Stimulated activated CD8-positive, alpha-beta memory T cell treated with anti-CD3 and anti-CD28 coated beads, Interleukin-15, amount 100 ng/mL, for 48 hours (primary cell): ENCODE results near the gene PPP2R5D.
"Not testable (repeated sequence)": the region's sequence is repeated elsewhere in the genome, so short reads cannot be mapped to it uniquely, and the experiment has no call there.

ENCODE experiments used
- DNase-seq, 2 donors: peaks; one replicate each; pipeline ENCODE4 v3.0.0-alpha.2; 2020; ENCODE audit warnings: low read depth in 2 of 2

Gene PPP2R5D

DNA sequence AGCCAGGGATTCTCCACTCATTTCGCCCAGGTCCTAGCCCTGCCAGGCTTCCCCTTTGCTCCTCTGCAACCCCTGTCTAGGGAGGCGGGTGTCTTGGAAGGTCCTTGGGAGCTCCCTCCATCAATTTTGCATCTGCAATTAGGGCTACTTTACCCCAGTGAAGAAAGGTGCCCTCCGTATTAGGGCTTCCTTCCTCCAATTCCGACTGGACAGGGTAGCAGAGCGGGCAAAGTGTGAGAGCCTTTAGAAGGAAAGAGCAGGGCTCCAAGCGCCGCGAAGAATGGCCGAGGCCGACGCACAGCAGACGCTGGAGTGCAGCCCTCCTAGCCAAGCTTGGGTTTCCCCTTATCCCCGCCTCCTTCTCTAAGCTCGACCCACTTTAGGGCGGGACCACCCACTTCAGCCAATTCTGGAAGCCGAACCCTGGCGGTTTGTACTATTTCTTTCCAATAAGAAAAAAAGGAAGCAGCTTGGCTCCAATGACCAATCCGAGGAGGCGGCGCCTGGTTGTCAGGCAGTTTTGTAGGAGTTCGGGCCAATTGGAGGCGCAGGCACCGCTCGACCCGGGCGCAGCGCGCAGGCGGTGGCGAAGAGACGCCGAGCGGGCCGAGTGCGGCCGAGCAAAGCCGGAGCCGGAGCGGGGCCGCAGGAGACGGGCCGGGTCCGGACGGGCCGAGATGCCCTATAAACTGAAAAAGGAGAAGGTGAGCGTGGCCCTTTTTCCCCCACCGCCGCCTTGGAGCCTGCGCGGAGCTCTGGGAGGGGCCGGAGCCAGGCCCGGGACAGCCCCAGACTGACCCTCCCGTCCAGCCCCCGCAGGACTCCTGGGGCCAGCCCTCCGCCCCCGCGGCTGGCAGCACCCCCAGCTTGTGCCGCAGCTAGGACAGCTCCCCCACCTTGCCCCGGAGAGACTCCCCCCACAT, at the start of gene PPP2R5D:
TSS of gene PPP2R5D (plus strand) at position 570 of the 923 bp plus-strand sequence. CDS start at position 678, 108 bp downstream.
- DNase-seq, result peak; percentile 94 to 95

DNA sequence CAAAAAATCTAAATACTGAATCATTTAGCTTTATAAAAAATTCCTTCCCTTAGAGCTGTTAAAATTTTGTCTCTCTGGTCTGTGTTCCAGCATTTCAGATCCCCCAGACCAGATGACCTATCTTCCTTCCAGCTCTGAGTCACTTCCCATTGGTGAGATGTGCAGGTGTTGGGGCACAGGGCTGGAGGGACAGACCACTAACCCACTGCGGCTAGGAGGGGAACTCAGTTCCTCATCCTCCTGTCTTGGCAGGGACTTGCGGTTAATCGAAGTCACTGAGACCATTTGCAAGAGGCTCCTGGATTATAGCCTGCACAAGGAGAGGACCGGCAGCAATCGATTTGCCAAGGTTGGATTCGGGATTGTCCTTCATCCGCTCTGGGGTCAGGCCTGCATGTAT, 49.0 kb upstream of the PPP2R5D start:
- DNase-seq, result no peak

DNA sequence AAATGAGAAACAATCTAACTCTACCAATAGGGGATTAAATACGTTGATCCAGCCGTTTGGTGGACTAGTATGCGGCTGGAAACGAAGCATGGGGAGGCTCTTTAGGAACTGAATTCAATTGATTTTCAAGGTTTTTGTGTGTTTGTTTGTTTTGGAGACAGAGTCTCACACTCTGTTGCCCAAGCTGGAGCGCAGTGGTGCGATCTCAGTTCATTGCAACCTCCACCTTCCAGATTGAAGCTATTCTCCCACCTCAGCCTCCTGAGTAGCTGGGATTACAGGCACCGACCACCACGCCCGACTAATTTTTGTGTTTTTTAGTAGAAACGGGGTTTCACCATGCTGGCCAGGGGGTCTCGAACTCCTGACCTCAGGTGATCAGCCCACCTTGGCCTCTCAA, 48.0 kb upstream of the PPP2R5D start:
- DNase-seq, result no peak

DNA sequence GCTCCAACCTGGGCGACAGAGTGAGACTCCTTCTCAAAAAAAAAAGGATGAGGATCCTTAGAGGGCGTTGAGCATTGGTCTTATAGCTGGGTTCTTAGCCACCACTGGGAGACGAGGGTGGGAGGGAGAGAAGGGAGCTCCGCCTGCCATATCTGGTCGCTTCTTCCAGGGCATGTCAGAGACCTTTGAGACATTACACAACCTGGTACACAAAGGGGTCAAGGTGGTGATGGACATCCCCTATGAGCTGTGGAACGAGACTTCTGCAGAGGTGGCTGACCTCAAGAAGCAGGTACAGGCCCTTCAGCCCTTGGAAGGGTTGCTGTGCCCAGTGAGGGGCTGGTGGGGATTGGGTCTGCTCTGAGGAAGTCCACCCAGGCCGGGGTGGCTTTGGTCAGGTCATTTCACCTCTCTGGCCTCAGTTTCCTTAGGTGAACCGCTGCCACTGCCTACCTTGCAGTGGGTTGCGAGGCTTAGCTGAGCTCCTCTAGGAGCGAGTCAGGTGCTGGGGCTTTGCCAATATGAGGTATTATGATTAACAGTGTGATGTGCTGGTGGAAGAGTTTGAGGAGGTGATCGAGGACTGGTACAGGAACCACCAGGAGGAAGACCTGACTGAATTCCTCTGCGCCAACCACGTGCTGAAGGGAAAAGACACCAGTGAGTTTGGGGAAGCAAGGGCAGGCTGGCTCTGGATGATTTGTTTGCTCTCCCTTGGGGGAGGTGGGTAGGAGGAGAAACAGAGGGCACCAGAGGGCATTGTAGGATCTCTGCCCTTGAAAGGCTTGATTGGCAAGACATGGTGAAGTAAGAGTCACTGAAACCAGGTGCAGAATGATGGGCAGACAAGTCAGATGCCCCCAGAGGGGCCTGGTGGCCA, 46.6 kb upstream of the PPP2R5D start:
- DNase-seq, result no peak

DNA sequence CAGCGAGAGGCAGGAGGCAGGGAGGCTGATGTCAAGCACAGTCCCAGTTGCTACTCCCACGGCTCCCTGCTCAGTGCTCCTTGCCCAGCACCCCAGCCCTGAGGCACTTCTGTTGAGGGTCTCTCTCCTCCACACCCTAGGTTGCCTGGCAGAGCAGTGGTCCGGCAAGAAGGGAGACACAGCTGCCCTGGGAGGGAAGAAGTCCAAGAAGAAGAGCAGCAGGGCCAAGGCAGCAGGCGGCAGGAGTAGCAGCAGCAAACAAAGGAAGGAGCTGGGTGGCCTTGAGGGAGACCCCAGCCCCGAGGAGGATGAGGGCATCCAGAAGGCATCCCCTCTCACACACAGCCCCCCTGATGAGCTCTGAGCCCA, 46.0 kb upstream of the PPP2R5D start:
- no peak for DNase-seq

DNA sequence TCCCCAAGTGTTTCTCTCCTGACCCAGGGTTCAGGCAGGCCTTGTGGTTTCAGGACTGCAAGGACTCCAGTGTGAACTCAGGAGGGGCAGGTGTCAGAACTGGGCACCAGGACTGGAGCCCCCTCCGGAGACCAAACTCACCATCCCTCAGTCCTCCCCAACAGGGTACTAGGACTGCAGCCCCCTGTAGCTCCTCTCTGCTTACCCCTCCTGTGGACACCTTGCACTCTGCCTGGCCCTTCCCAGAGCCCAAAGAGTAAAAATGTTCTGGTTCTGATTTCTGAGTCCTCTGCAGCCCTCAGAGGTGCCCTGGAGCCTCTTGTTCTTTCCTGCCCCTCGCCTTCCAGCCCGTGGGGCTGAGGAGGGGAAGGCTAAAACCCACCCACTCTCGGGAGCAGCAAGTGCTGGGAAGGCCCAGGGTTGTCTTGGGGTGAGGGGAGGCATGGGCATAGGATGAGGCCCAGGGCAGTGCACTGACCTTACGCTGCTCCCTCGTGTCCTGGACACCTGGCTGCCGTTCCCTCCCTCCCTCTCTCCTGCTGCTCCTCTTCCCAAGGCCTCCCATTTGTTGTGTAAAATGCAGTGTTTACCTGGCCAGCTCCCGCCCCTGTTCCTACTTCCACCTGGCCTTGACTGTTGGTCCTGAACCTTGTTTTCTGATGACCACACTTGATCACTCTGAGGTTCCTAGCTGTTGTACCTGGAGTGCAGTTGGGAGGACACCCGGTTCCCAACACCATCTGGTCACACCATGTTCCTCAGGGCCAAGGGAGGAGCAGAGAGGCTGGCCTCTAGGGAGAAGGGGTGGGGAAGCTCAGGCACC, 45.2 kb upstream of the PPP2R5D start:
- no peak for DNase-seq

DNA sequence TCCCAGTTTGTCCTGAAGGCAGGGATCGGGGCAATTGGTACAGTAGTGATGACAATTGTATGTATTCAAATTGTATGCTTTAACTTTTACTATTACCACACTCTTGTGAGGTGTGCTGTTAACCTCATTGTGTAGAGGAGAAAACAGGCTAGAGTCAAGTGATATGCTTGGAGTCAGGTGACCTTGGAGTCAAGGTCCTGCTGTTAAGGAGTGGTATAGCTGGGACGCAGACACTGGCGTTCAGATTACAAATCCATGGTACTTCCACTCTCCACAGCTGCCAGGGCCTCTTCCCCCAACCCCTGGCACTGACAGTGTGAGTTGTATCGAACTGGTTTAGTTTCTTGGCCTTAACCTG, 44.6 kb upstream of the PPP2R5D start:
- DNase-seq, result no peak

DNA sequence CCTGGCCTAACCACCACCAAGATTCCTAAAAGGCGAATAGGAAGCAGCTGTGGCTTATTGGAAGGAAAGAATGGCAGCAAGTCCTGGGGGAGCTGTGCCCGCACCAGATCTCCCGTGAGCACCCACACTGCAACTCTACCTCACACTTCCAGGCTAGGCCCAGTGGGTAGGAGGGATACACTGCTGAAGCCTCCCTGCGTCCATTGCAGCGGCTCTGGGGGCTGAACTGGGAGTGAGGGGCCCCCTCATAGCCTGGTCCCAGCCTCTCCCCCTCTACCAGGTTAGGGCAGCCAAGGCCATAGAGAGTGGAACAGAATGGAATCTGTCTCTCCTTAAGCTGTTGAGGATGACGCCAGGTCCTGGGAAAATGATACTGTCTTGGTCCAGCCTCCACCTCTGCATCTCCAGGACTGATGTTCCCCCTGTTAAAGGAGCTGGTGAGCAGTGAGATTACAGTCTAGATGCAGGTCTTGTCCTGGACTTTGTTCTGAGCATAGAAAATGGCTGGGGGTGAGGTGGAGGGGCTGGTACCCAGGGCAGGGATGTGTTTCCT, 43.8 kb upstream of the PPP2R5D start:
- no peak for DNase-seq

DNA sequence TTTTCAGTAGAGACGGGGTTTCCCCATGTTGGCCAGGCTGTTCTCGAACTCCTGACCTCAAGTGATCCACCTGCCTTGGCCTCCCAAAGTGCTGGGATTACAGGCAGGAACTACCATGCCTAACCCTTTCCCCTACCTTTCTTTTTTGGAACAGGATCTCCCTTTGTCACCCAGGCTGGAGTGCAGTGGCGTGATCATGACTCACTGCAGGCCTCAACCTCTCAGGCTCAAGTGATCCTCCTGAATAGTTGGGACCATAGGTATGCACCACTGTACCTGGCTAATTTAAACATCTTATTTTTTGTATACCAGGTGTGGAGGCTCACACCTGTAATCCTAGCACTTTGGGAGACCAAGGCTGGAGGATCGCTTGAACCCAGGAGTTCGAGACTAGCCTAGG, 43.0 kb upstream of the PPP2R5D start:
- not testable (repeated sequence) for DNase-seq

DNA sequence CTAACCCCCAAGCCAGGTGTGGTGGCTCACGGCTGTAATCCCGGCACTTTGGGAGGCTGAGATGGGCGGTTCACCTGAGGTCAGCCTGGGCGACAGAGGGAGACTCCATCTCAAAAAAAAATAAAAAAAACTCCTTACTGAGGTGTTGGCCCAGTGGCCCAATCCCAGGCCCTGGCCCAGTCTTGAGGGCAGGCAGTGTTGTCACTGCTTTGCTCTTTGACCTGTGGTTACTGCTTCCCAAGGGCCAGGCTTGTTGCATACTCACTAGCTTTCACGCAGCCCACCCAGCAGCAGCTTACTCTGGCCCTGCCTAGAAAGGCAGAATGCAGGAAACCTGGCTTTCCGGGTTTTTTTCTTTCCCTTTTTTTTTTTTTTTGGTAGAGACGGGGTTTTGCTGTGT, 41.9 kb upstream of the PPP2R5D start:
- DNase-seq, result no peak

DNA sequence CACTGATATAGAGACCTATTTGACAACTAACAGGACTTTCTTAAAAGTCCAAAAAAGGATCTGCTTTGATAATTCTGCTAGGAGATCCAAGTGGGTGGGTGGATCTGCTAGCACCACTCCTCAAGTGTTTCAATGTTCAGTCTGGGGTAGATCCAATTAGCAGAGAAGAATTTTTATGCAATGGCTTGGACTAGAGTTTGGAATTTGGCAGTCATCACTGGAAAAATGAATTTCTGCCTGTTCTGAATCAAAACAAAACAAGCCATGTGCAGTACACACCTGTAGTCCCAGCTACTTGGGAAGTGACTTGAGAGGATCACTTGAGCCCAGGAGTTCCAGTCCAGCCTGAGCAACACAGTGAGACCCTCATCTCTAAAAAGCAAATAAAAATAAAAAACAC, 36.4 kb upstream of the PPP2R5D start:
- no peak for DNase-seq

DNA sequence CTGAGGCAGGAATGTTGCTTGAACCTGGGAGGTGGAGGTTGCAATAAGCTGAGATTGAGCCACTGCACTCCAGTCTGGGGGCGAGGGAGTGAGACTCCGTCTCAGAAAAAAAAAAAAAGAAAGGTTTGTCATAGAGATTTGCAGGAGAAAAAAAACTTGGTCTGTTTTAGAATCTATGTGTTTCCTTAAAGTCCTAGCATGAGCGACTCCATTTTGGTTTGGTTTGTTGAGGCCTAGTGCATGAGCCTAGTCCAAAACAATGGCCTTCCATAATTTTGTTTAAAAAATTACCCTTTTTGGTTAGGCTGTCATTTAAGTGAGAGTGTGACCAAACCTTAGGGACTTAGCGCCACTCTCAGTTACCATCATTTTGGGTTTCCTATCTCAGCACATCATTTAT, 32.0 kb upstream of the PPP2R5D start:
- DNase-seq, result no peak

DNA sequence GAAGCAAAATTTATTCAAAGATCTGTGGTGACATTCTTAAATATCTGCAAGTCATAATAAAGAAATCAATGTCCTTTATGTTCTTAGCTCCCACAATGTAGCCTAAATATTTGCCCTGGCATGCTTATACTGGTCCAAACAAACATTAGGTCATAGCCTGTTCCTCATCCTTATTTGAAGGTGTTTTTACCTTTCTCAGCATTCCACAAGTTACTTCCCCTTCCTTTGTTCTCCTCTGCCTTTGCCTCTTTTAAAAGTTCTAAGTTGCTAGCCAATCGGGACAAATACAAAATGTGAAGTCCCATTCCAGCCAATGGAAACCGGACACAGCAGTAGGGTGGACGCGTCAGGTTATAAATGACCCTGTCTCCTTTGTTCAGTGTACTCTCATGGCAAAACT, 30.0 kb upstream of the PPP2R5D start:
- not testable (repeated sequence) for DNase-seq

DNA sequence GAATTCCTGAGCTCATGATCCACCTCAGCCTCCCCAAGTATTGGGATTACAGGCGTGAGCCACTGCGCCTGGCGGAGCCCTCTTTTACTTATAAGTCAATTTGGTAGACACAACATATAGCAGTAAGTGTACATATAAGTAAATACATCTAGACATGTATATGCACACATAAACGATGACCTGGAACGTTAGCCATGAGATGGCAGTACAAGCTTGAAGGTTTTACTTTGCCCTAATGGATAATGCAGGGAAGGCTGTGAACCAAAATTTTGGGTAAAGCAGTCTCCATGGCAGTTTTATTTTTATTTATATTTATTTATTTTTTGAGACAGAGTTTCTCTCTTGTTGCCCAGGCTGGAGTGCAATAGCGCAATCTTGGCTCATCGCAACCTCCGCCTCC, 26.2 kb upstream of the PPP2R5D start:
- no peak for DNase-seq

DNA sequence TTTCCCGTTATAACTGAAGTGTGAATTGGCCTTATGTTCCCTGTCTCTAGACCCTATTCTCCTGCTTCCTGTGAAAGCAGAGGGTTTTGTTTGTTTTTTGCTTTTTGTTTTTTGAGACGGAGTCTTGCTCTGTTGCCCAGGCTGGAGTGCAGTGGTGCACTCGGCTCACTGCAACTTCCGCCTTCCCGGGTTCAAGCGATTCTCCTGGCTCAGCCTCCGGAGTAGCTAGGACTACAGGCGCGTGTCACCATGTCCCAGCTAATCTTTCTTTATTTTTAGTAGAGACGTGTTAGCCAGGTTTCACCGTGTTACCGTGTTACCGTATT, 24.5 kb upstream of the PPP2R5D start:
- no peak for DNase-seq

DNA sequence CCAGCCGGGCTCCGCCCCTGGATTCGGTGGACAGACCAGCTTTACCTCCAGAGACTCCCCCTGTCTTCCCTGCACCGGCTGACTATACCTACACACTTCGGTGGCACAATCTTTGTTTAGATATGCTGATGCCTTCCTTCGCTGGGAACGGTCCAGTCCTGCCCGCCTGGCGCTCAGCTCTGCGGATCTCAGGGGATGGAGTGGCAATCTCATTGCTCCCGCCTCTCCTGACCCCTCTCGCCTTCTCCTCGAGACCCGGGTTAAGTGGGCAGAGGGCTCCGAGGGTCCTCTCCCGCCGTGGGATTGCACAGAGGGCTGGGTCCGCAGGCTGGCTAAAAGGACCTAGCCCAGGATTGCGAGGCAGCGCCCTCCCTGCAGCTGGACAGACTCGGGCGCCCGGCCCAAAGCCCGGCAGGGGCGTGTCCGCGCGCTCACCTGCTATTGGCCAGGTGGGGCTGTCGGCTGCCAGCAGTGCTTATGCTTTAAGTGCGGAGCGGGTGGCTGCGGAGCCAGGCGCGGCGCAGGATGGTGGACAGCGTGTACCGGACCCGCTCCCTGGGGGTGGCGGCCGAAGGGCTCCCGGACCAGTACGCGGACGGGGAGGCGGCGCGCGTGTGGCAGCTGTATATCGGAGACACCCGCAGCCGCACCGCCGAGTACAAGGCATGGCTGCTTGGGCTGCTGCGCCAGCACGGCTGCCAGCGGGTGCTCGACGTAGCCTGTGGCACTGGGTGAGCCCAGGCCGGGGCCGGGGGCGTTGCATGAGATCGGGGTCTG, 23.9 kb upstream of the PPP2R5D start, which contains the start of gene GNMT:
TSS of gene GNMT (plus strand) at position 512 of the 777 bp plus-strand sequence. CDS start at position 526, 14 bp downstream.
- DNase-seq, result no peak

DNA sequence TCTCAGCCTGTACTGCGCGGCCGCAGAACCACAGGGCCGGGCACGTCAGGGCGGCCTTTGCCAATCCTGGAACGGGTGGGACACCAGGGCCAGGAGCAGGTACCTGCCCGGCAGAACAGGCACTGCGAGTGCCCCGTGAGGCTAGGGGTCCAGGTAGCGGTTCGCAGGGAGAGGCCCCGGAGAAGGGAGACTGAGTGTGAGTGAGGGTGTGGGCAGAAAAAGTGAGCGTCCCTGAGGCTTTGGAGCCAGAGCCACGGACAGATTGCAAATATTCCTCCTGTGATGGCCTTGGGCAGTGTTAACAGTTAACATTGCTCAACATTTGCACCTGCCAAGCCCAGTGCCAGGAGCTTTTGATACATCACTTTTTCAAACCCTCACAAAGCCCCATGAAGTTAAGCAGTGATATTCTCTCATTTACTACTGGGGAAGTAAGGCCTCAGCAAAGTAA, 23.3 kb upstream of the PPP2R5D start:
- DNase-seq, result no peak

DNA sequence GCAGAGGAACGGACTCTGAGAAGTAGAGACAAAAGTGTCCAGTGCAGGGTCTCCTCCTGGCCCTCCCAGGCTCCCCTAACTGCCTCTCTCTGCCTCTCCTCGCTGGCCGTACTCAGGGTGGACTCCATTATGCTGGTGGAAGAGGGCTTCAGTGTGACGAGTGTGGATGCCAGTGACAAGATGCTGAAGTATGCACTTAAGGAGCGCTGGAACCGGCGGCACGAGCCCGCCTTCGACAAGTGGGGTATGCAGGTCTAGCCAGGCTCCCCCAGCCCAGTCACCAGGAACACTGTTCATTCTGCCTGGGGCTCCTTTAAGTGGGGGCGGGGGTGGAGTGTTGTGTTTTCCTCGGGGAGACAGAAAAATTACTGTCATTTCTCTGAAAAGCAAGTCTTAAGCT, 22.3 kb upstream of the PPP2R5D start:
- no peak for DNase-seq

DNA sequence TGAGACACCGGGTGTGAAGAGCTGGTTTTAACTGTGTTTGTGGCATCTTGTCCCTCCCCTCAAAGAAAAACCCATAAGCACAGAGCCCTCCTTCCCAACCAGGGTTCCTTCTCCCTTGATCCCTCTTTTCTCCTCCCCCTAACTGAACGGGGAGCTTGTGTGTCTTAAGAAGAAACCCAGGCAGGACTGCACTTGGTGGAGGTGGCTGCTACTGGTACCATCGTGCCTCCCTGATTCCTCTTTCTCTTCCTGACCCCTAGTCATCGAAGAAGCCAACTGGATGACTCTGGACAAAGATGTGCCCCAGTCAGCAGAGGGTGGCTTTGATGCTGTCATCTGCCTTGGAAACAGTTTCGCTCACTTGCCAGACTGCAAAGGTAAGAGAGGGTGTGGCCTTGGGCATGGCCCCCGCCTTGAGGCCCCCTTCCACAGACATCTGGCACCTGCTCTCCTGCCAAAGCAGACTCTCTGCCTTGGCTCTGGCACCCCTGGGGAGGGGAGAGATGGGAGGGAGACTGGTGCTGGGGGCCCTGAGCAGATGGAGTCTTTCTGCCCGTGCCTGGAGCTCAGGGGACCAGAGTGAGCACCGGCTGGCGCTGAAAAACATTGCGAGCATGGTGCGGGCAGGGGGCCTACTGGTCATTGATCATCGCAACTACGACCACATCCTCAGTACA, 21.7 kb upstream of the PPP2R5D start:
- DNase-seq, result no peak

DNA sequence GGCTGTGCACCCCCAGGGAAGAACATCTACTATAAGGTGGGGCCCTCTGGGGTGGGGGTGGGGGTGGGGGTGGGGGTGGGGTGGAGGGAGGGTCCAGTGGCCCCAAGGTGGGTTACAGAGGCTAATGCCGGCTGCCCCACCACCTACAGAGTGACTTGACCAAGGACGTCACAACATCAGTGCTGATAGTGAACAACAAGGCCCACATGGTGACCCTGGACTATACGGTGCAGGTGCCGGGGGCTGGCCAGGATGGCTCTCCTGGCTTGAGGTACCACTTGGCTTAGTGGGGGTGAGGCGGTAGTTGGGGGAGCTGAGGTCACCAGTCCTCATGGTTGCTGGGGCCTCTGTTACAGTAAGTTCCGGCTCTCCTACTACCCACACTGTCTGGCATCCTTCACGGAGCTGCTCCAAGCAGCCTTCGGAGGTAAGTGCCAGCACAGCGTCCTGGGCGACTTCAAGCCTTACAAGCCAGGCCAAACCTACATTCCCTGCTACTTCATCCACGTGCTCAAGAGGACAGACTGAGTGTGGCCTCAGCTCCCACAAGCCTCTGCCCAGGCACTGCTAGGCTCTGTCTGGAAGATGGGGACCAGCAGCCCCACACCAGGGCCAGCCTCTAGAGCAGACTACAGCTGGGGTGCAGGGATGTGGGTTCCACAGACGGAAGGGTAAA, 21.1 kb upstream of the PPP2R5D start:
- no peak for DNase-seq
